Posterior vena cava (tissue), 2 donors: ENCODE measurements around the gene PODXL2. TPM values are rescaled to one million over a fixed set of nuclear protein-coding genes. Genes with fewer than 3 reads are reported as not detected.
A peak's percentile ranks its signal among the peaks of the same experiment; 100 is the strongest.

Experiments used
- DNase-seq: peaks from one replicate; pipeline ENCODE4 v3.0.0-alpha.2; 2020; ENCODE audit warnings: low spot score
- intact Hi-C, 2 donors: fragments of 100-400 bp; cut with DNase I; formaldehyde crosslinking; loops; one replicate each; pipeline versions ENCODE4 v1.14.1 to v1.14.2; 2022 to 2023
- long read RNA-seq, 2 donors: library from polyadenylated mRNA; unstranded; transcript quantifications; one replicate each; pipeline ENCODE4 v2.0.0, GENCODE V29; 2020 to 2021
- total RNA-seq, 2 donors: library from RNA; stranded (reverse); fragmentation: NEBNext Ultra II Directional; extraction: Animal tissue kit (Norgen Biotek cat#: 25700); gene quantifications; one replicate each; pipeline ENCODE4 v1.2.1, GENCODE V29; 2021
- donor health status: DM: yes; HTN: yes; CAD: no.
- donor health status: DM: yes; HTN: yes; CAD: no.

Gene PODXL2, protein sequence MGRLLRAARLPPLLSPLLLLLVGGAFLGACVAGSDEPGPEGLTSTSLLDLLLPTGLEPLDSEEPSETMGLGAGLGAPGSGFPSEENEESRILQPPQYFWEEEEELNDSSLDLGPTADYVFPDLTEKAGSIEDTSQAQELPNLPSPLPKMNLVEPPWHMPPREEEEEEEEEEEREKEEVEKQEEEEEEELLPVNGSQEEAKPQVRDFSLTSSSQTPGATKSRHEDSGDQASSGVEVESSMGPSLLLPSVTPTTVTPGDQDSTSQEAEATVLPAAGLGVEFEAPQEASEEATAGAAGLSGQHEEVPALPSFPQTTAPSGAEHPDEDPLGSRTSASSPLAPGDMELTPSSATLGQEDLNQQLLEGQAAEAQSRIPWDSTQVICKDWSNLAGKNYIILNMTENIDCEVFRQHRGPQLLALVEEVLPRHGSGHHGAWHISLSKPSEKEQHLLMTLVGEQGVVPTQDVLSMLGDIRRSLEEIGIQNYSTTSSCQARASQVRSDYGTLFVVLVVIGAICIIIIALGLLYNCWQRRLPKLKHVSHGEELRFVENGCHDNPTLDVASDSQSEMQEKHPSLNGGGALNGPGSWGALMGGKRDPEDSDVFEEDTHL
- total RNA-seq: 1 to 10 TPM; 2.0 to 2.5 TPM
- long read RNA-seq, donor 1, partial matches to known transcripts: 2 of 6 reads
- long read RNA-seq, donor 1, other reads (novel, unspliced or antisense): 0 of 6 reads
- long read RNA-seq, donor 2, partial matches to known transcripts: 0 of 1 reads
- long read RNA-seq, donor 2, other reads (novel, unspliced or antisense): 0 of 1 reads

DNA sequence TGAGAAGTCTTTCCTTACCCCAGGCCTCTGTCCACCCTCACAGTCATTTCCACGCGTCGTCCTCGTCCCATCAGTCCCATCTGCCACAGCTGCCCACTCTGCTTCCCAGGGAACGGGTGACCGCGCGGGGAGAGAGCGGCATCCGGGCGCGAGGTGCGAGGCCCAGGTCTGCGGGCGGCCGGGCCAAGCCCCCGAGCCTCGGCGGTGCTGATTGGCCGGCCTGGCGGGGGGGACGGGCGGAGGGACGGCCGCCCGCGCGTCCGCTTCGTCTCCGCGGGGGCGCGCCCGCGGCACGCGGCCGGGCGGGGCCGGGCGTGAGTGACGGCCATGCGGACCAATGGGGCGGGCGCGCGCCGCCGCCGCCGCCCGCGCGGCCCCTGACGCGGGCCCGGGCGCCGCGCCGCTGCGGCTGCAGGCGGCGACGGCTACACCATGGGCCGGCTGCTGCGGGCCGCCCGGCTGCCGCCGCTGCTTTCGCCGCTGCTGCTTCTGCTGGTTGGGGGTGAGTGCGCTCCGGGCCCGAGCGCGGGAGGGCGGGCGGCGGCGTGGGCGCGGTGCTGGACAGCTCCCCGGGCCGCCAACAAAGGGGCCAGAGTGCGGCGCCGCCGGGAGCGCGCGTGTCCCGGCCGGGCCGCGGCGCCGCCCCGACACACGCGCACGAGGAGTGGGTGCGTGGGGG is at the start of gene PODXL2:
Gene PODXL2, plus strand, starts transcription at position 398 of the 679 bp plus-strand sequence. Its CDS starts 35 bp downstream, at position 433.
- peak; percentile 85 for DNase-seq
- intact Hi-C loops: no loop called here

DNA sequence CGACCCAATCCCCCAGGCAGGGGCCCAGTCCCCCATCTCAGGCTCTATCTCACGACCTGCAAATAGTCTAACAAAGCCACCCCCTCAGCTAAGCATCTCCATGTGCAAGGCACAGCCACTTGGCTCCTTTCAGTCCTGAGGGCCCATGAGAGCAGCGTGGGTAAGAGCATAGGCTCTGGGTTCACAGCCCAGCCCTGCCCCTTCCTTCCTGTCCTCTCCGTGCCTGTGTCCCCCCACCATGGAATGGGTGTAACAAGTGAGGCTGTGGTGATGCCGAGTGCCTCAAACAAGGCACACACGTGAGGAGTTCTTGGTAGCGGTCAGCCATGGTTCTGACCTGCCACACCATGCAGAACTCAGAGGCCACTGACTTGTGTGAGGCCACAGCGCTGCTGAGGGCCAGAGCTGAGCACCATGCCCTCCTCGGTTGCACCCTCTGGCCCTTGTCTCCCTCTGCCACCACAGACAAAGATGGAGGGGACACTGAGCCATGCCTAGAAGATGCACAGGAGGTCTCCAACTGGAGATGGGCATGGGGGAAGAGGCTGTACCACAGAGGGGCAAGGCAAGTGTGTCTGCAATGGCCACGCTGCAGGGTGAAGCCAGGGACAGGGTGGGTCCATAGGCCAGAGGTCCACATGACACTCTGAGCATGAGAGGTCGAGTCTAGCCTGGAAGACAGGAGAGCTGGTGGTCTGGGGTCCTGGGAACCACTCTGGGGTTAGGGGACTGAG is 48.5 kb upstream of the PODXL2 start:
- intact Hi-C loops: no loop called here
- no peak for DNase-seq

DNA sequence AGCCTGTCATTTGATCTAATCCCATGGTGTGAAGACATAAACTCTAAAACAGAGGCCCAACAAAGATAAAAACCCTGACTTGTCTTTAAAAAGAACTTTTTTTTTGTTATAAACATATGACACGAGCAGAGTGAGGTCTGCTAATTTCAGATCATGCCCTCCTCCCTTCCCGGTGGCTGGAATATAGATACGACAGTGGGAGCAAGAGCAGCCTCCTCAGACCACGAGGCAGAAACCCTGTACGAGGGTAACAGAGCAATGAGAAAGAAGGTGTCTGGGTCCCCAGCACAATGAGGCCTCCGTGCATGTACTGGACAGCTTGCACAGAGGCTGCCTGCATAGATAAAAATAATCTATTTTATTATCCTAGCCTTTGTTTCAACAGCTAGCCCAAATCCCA is 44.3 kb upstream of the PODXL2 start:
- intact Hi-C loops: no loop called here
- DNase-seq: no peak

DNA sequence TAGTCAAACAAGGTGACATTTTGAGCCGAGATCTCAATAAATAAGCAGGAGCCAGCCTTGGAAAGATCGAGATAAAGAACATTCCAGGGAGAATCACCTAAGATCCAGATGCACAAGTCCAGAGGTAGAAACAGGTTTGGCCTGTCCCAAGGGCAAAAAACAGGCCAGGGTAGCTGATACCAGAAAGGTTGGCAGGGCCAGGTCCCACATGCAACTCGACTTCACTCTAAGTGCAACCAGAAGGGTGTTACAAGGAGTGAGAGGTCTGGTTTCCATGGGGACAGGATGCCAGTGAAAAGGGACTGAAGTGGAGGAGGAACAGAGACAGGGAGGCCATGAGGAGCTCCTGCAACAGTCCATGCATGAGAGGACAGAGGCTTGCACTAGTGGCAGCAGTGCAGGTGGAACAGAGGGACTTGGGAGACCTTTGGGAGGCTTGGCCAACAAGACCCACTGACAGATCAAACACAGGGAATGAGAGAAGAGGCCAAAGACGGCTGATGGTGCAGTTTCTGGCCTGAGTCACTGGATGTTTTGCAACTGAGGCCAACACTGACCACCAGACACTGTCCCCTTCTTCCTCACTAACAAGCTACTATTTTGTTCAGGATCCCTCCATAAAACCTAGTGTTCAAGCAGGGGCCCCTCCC is 43.7 kb upstream of the PODXL2 start:
- intact Hi-C loops: no loop called here
- no peak for DNase-seq

DNA sequence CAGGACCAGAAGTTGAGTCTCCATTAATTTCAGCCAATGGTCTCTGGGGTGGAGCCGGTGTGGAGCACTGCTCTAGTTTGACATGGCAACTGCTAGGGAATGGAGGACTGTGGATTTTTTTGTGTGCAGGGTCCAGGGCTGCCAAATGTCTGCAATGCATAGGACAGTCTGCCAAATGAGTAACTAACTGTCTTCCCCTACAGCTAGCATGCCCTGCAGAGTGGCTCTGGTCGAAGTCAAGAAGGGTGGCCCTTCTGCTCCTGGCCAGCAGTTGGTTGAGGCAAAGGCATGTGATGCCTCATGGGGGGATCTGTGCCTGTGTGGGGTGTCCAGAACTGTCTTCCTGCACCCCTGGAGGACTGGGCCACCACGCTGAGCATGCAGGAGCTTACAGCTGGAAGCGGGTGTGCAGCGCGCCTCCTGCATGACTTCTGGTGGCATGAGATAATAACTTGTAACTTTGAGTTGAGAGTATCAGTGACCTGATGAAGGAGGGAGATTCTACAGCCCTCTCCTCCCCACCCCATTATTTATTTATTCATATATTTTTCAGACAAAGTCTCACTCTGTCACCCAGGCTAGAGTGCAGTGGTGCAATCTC is 43.1 kb upstream of the PODXL2 start:
- intact Hi-C loops: no loop called here
- DNase-seq: no peak

DNA sequence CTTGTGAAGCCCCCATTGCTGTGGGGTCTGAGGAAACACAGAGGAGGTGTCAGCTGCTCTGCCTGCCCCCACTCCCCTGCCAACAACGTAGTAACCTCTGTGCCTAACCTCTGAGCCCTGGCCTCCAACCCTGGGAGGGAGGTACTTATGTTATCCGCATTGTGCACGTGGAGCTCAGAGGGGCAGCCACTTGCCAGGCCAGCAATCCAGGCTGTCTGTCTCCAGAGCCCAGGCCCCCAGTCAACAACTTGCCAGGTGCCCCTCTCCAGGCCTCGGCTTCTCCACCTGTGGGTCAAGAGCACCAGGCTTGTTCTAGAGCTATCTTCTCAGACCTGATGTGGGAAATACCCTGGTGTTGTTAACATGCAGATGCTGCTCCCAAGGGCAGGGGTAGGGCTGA is 41.1 kb upstream of the PODXL2 start:
- intact Hi-C loops: no loop called here
- DNase-seq: no peak

DNA sequence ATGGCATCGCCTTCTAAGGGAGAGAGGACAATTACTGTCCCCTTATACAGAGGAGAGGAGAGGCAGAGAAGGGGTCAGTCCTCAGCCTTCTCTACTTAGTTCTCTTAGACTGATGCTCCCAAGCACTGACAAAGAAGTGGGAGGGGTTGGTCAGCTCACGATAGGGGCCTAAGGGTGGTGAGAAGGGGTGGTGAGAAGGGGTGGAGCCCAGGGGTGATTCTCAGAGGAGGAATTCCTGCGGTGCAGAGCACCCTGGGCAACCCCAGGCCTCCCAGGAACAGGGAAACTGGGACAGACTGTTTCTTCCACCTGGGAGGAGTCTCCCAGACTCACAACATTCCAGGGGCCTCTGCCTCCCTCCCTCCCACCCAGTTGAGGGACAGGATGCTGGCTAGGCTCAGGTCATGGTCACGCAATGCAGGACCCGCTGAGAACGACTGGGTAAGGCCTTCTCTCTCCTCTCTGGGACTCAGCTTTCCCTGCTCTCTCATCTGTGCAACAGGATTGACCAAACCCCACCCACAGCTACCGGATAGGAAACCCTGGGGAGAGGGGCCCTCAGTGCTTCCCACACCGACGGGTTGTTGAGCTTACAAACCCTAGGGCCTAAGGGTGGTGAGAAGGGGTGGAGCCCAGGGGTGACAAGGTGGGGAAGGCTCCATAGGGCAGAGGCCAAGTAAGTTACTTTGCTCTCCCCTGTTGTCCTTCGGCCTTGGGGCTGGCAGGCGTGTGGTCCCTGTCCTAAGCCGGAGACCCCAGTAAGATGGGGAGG is 40.0 kb upstream of the PODXL2 start:
- DNase-seq: no peak
- intact Hi-C loops: no loop called here

DNA sequence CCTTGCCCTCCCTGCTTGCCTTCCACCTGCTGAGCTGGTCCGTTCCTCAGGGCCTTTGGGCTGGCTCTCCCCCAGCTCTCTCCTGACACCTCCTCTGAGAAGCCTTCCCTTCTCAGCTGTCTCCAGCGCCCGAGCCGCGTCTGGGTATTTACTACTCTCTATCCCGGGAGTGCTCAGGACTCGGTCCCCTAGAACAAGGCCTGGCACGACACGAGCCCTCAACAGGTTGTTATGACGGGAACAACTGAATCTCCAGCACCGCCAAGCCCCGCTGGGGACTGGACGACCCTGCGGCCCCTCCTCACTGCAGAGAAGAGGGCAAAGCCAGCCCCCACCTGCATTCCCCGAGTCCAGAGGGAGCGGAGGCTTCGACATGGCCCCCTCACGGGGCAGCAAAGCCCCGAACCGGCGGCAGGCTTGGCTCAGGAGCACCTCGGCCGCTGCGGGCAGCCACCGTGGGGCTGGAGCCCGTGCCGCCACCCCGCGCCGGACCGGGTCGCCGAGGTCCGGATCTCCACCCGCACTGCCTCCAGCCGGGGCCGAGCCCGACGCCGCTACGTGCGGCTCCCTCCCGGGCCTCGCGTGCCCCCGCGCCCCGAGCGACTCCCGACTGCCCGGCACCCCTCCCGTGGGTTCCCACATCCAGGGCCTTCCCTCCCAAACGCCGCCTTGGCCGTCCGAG is 39.2 kb upstream of the PODXL2 start:
- DNase-seq: peak; percentile 86

DNA sequence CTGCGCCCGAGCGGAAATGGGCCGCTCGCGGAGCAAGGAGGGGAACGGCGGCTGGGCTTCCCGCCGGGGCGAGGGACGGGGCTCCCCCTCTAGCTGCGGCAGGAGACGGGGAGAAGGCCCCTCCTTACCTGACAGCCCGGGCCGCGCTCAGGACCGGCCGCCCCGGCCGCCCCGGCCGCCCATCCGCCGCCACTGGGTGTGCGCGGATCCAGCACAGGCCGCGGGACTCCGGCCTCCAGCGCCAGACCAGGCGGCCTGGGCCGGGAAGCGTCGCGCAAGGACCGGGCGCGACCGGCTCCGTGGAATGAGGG is 38.7 kb upstream of the PODXL2 start:
- no peak for DNase-seq
- intact Hi-C loops: no loop called here

More for the DNA sequence above, 39.2 kb upstream of the PODXL2 start:
- intact Hi-C loops: no loop called here

DNA sequence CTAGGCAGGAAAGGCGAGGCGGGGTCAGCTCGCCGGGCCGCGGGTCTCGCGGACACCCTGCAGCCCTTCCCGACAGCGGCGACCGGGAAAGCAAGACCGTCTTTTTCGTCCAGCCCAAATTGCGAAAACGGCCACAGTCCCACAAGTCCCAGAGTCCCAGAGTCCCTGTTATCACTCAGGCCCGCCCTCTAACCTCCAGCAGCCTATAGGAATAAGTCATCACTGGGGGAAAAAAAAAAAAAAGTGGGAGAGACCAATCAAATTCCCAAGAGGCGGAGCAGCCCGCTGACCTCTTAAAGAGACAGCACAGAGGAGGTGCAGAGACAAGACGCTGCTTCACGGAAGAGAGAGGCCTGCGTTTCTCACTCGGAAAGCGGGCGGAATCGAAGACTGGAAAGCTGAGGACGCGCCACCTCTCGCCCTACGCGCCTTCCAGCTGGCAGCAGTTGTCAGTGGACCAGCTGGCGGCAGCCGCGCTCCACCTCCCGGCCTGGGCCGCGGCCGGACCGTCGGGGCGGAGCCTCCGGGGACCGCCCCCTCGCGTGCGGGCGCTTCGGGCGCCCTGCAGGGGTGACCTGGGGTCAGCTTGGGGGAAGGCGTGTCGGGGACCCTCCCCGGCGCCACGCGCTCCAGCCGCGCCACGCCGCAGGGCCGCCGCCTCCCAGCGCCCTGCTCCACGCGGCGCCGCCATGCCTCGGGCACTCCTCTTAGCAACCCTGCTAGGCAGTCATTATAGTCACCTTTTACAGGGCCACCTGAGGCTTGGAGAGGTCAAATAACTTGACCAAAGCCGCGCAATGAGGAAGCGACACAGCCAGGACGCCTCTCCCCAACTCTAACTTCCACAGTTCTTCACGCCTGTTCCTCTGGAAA is 38.2 kb upstream of the PODXL2 start, which contains the start of gene TPRA1:
Gene TPRA1, minus strand, starts transcription at position 141 of the 873 bp plus-strand sequence. CDS start 10,587 bp downstream, outside the sequence.
- peak; percentile 96 for DNase-seq
- intact Hi-C loops: no loop called here

DNA sequence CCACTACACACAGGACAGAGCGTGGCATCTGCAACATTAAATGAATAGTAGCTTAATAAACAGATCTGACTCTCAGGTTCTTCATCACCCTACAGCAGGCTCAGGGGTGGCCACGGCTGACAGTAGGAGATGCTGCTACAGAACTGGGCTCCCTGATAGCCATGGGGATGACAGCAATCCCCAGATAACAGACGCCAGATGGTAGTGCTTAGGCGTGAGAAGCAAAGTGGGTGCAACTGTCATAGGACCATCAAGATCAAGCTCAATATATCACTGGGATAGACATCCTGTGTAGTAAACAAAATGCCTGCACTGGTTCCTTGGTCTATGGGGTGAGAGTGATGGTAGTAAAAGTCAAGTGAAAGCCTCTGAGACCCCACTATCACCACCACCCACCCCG is 35.8 kb upstream of the PODXL2 start:
- intact Hi-C loops: no loop called here

DNA sequence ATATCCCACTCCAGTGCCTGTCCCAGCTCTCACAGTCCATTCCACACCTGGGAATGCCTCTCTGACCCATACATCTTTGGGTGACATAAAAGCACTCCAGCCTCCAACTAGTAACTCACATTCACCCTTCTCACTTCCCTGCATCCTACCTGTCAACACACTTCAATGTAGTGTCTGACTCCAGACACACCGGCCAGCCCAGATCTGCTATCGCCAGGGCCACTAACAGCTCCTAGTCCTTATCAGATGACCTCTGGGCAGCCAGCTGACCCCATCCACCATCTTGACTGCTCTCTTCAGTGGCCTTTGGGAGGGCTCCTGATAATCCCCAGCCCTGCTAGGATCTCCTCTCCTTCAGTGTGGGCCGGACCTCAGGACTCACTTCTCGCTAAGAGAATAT is 33.7 kb upstream of the PODXL2 start:
- intact Hi-C loops: no loop called here
- no peak for DNase-seq

More for the DNA sequence above, 35.8 kb upstream of the PODXL2 start:
- no peak for DNase-seq

DNA sequence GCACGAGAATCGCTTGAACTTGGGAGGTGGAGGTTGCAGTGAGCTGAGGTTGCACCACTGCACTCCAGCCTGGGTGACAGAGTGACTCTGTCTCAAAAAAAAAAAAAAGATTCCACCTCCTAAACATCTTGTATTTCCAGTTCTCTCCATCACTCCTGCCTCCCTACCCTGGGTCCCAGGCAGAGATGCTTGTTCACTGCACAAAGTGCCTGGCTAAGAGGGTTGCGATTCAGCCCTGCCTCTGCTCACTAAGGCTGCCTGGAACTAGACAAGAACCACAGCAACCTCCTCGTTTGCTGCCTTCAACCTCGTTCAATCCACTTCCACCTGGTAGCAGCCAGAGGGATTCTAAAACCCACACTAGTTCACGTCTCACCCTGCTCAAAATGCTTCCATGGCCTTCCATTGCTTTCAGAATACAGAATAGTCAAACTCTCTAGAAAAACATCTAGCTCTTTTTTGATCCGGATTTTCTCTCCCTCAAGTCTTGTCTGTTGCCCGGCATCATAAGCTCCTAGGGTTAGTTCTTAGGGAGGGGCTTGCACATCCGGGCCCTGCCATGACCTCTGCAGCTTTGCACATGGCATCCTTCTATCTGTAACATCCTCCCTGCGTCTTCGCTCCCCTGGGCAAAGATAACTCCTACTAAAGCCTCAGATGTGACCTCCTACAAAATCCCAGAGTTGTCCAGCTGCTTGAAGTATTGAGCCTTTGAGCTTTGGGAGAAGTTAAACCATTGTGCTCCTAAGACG is 31.8 kb upstream of the PODXL2 start:
- DNase-seq: no peak

DNA sequence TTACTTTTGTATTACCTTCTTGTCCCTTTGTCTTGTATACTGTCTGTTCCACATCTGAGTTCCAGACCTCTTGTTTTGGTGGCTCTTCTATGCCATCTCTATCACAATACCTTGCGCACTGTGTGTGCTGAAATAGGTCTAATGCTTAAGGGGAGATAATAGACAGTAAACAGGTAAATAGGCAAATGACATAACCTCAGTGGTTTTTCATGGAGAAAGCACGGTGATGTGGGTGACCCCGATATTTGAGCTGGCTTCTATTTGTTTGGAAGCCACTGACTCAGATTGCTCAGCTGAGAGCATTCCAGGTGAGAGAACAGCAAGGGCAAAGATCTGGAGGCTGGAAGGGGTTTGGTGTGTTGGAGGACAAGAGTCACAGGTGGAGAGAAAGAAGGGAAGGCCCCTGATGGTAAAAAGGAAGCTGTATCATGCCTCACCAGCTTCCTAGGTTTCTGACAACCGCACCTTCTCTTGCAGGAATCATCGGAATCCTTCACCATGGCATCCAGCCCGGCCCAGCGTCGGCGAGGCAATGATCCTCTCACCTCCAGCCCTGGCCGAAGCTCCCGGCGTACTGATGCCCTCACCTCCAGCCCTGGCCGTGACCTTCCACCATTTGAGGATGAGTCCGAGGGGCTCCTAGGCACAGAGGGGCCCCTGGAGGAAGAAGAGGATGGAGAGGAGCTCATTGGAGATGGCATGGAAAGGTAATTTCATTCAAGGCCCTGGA is 30.0 kb upstream of the PODXL2 start:
- intact Hi-C loops: no loop called here
- DNase-seq: no peak

More for the DNA sequence above, 31.8 kb upstream of the PODXL2 start:
- intact Hi-C loops: no loop called here
